ENCODE data around the gene NQO2.
"Not testable (repeated sequence)": the region's sequence is repeated elsewhere in the genome, so short reads cannot be mapped to it uniquely, and the experiment has no call there.

The NQO2 gene

DNA sequence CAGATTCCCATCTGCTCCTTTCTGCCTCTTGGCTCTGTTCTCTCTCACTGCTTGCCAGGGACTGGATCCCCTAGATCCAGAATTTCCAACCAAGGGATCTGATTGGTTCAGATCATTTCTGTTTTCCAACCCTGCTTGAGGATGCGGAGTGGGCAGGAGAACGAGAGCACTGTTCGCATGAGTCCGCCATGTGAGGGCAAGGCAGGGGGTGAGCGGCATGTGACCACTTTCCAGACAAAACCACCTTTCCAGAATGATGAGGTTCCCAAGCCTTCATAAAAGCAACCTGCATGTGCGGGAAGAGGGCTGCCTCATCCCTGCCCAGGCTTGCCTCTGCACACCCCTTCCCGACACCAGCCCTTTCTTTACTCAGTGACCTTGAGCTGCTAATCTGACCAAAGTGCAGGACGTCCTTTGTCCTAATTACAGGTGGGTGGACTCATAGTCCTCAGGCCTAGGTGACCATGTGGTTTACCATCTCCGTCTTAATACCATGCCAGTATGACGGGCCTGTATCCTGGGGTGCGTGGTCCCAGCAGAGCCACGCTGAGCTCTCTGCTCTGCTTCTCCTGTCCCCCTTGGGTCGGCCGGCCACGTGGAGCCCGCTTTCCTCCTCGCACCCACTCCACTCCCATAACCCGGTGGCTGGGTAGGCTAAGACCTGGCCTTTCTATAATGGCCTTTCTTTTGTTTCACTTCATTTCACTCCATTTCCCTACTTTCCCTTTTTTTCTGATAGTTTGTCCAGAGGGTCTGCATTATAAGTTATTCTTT lies 14.4 kb downstream of the NQO2 start:
- DNase-seq (ENCODE audit: low read depth): no peak

DNA sequence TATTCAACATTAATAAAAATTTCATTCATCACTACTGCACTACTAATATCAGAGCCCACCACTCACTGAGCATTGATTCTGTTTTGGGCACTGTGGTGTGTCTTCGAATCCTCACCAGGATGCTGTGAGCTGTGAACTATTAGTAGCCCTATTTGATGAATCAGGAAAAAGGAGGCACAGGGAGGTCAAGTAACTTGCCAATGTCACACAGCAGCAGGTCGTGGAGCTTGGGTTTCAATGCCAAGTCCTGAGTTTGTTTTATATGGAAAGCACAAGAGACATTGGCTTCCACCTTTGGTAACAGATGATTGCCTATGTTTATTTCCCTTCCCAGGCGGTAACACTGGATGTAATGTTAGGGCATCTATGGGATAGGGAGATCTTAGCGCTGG lies 15.0 kb downstream of the NQO2 start:
- DNase-seq (ENCODE audit: low read depth): no peak

DNA sequence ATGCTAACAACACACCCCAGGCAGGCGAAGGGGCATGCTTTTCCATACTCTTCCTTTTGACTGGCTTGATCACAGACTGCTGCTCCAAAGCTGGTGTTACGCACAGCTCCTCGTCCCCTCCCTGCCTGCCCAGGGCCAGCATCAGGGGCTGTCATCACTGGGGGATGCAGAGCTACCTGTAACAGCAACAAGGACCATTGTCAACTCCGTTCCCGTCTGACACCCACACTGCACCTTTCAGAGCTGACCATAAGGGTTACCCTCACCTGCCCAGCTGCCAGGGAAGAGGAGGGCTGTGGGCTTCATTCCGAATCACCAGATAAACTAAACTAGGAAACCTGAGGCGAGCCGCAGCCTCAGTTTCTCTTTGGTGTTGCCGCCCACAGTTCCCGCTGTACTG lies 15.4 kb downstream of the NQO2 start:
- no peak for DNase-seq (ENCODE audit: low read depth)

DNA sequence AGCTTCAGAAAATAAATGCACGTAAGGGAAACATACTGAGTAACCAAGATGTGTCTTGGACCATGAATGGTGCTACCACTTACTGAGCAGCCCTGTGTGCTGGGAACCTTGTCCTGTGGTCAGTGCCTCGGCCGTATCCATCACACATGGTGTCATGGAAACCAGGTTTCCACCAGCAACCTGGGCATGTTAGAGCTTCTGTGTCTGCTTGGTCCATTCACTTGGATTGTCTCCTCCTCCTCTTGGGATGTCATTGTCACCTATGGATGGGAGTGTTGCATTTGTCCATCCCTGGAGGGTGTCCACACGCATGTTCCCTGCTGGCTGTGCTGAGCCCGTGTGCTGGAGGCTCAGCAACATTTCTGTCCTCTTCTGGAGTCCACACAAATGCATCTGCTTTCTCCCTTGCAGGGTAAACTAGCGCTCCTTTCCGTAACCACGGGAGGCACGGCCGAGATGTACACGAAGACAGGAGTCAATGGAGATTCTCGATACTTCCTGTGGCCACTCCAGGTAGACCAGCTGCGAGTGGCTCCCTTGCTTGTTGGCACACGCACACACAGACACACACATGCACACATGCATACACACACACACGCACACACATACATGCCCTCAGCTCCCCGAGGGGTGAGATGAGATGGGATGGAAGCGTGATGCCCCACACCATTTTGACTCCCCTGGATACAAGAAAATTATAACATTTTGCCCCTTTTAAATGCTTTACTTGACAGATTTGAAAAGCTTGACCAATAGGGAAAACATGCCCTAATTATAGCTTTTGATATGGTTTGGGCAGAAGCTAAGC lies 17.0 kb downstream of the NQO2 start:
- DNase-seq (ENCODE audit: low read depth): no peak

DNA sequence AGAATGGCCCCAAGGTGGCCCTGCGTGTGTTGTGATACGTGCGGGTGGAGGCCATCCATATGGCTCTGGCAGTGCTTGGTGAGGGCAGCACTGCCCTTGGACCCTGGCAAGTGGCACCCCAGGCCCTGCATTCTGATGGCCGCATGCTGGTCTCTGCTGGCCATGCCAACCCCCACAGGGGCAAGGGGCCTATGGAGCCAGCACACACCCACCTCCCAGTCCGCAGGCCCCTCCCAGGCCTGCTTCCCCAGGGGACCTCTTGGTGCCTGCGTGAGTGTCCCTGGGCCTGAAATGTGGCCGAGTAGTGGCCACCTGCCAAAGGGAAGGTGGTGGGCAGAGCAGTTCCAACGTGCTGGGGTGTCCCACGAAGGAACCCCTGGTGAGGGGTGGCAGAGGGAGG lies 17.6 kb downstream of the NQO2 start:
- no peak for DNase-seq (ENCODE audit: low read depth)

DNA sequence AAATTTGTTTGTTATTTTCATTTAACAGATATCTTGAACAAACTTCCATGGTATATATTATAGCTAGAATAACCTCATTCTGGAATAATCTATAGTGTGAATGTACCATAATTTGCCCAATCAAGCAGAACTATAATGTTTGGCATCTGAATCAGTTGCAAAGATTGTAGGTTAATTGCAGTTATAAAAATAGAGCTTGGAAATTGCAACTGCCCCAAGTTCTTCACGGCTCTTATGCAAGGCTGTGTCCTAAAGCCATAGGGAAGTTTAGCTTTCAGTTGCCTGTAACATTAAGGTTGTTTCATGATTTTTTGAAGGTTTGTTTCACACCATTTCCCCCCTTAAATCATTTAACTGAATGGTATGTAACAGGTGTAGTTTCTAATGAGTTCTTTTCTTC lies 19.4 kb downstream of the NQO2 start:
- DNase-seq (ENCODE audit: low read depth): no peak

DNA sequence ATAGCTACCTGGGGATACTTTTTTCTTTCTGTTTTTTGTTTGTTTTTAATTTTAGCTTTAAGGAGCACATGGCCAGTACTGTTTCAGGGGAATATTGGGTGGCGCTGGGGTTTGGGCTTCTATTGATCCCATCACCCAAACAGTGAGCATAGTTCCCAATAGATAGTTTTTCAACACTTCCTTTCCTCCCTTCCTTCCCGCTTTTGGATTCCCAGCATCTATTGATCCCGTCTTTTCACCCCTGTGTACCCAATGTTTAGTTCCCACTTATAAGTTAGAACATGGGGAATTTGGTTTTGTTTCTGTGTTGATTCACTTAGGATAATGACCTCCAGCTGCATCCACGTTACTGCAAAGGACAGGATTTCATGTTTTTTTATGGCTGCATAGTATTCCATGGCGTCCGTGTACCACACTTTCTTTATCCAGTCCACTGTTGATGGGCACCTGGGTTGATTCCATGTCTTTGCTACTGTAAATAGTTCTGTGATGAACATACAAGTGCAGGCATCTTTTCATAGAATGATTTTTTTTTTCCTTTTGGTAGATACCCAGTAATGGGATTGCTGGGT lies 20.1 kb downstream of the NQO2 start:
- no peak for DNase-seq (ENCODE audit: low read depth)

DNA sequence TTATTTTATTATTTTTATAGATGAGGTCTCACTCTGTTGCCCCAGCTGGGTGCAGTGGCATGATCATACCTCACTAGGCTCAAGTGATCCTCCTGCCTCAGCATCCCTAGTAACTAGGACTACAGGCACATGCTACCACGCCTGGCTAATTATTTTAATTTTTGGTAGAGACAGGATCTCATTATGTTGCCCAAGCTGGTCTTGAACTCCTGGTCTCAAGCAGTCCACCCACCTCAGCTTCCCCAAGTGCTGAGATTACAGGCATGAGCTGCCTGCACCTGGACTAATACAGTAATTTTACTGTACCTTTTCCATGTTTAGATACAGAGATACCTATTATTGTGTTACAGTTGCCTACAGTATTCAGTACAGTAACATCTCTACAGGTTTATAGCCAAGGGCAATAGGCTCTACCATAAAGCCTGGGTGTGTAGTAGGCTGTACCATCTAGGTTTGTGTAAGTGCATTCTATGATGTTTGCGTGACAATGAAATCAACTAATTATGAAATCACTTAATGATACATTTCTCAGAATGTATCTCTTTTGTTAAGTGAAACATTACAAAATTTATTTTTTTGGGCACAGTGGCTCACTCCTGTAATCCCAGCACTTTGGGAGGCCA lies 21.4 kb downstream of the NQO2 start:
- not testable (repeated sequence) for DNase-seq (ENCODE audit: low read depth)

DNA sequence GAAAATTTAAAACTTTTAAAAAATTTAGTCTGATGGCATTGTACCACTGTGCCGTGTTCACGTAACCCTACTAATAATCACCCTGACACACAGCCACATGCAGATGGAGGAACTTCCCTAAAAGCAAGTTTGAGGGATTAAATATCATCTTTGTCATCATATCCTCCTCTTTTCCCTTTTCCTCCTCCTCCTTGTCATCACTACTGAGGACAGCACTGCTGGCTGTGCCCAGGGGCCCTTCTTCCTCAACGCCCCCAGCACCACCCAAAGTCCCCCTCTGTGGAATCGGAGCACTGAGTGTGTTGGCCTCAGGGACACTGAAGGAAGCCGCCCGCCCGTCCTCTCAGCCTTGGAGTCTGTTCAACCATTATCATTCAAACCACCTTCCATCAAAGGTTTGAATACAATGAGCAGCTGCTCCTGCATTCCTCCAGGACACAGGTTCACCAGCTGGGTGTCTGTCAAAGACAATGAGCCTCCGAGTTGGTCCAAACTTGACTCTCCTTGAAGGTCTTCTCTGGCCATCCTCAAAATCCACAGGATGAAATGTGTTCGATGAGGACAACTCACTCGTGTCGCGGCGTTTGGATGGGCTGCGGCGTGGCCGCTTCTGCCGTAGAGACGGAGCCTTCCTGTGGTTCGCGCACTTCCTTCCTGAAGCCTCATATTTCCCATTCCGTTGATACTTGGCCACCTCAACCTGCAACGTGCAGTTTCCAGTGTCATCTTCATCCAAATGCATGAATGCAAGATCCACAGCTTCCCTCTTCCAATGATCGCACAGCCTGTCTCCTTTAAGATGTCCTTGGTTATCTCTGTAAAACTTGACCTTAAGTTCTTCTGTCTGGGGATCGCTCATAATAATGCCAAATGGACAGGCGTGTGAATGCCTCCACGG lies 23.3 kb downstream of the NQO2 start:
- DNase-seq (ENCODE audit: low read depth): peak; percentile 25

DNA sequence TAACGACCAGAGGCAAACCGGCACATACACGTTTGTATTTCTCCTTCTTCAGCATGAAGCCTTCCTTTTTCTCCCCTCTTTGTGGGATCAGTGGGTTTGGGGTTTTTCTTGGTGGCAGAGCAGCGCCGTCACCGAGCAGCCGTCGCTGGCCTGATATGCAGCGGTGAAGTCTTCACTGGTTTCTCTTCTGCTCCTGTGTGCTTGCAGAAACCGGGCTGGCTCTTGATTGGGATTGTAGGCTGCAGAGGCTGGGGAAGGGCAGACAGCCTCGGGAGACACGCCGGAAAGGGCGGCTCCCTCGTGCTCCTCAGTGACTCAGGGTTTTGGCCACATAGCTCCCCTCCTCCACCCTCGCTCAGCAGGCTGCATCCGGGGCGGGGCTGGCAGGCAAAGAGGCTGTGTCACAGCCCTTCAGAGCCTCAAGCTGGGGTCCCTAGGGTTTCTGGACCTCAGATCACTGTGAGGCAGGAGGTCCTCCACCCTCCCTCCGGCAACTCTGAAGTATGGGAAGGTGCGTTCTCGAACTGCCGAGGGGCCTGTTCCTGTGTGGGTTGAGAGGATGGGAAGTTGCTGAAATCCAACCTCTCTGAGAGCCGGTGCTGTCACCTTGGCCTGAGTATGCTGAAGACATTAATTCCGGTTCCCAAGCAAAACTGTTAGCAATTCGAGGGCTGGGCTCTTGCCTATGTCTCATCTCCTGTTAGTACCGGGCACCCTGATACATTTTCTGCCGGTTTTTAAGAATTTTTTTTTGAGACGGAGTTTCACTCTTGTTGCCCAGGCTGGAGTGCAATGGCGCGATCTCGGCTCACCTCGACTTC lies 24.2 kb downstream of the NQO2 start:
- peak; percentile 89 for DNase-seq (ENCODE audit: low read depth)

DNA sequence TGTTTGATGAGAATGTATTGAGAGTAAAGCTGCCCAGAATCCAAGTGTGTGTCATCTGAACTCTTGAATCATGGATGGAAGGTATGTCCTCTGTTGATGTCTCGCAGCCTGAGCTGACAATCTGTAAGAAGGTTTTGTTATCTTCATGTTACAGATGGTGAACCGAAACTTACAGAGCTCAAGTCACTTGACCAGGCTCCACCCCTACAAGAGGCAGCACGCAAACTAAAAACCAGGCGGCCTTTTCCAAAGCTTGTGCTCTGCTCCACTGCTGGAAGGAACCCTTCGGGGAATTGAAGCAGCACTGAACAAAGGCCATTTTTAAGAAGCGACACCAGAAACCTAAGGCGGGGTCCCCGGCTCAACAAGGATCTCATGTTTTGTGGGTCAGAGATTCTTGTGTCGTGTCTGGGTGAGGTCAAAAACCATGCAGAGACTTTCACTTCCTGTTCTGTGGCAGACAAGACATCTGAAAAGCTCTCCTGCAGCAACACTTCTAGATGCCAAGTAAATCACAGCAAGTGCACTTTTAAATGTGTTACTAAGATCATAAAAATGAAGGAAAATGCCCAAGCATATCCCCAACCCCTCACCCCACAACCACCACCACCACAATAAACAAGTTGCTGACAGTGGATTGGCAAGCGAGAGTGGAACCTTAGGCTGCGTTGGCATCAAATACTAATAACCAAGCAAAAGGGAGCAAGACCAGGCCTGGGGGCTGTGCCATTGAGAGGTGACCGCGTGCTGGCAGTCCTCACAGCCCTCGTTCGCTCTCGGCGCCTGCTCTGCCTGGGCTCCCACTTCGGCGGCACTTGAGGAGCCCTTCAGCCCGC lies 27.3 kb downstream of the NQO2 start:
- no peak for DNase-seq (ENCODE audit: low read depth)

DNA sequence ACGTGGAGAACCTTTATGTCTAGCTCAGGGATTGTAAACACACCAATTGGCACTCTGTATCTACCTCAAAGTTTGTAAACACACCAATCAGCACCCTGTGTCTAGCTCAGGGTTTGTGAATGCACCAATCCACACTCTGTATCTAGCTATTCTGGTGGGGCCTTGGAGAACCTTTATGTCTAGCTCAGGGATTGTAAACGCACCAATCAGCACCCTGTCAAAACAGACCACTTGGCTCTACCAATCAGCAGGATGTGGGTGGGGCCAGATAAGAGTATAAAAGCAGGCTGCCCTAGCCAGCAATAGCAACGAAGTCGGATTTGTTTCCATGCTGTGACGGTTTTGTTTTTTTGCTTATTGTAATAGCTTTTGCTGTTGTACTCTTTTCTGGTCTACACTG lies 28.5 kb downstream of the NQO2 start:
- not testable (repeated sequence) for DNase-seq (ENCODE audit: low read depth)

DNA sequence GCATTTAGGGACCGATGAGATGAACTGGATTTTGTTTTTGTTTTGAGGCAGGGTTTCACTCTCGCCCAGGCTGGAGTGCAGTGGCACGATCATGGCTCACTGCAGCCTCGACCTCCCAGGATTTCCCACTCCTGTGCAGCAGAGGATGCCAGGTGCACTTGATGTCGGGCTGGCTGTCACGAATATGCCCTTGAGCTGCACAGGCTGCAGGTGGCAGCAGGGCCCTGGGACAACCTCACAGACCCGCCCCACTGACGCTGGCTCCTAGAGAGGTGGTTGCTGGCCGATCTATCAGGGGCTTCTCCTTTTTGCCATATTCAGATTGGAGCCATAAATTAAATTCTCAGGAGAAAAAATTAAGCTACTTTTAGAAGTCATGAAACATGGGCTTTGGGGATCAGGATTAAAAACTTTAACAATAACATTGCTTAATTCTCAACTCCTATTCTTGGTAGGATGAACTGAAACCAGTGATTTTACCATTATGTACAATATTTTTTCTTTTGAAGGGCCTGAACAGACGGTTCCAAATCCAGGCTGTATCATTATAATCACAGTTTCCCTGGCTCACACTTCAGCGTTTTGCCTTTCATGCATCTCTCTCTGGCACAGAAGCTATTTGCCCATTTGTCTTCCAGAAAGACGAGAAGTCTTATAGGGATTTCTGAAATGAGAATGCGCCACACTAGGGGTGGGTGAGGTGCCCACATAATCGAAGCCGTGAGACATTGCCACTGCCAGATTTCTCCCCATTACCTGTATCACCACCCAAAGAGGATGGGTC lies 32.4 kb downstream of the NQO2 start:
- no peak for DNase-seq (ENCODE audit: low read depth)

DNA sequence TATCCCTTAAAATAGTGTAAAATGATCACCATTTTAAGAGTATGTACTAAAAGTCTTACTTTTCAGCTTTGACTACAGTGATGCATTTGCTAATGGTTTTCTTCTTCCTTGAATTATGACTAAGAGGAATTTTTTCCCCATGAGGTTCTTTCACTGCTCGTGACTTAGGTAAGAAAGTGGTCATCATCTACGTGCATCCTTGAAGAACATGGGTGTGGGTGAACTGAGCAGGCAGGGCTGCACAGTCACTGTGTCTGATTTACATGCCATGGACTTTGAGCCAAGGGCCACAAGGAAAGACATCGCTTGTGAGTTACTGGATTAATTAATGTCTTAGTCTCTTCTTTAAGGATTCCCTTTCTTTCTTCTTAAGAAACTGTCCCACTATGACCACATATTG lies 33.3 kb downstream of the NQO2 start:
- no peak for DNase-seq (ENCODE audit: low read depth)

DNA sequence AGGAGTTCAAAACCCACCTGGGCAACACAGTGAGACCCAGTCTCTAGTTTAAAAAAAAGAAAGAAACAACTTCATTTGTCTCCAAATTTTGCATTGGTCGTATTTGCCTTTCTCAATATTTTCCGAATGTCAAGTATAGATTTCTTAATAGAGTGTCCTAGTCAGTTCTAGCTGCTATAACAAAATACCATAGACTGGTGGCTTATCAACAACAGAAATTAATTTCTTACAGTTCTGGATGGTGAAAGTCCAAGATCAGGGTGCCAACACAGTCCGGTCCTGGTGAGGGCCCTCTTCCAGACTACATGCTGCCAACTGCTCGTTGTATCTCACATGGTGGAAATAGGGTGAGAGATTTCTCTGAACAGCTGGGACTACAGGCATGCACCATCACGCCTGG lies 34.0 kb downstream of the NQO2 start:
- DNase-seq (ENCODE audit: low read depth): no peak

DNA sequence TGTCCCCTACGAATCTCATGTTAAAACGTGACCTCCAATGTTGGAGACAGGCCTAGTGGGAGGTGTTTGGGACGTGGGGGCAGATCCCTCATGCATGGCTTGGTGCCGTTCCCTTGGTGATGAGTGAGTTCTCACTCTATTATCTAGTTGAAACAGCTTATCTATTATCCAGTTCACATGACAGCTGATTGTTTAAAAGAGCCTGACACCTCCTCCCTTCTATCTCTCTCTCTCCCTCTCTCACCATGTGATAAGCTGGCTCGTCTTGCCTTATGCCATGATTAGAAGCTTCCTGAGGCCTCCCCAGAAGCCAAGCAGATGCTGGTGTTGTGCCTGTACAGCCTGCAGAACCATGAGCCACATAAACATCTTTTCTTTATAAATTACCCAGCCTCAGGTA lies 35.7 kb downstream of the NQO2 start:
- no peak for DNase-seq (ENCODE audit: low read depth)

DNA sequence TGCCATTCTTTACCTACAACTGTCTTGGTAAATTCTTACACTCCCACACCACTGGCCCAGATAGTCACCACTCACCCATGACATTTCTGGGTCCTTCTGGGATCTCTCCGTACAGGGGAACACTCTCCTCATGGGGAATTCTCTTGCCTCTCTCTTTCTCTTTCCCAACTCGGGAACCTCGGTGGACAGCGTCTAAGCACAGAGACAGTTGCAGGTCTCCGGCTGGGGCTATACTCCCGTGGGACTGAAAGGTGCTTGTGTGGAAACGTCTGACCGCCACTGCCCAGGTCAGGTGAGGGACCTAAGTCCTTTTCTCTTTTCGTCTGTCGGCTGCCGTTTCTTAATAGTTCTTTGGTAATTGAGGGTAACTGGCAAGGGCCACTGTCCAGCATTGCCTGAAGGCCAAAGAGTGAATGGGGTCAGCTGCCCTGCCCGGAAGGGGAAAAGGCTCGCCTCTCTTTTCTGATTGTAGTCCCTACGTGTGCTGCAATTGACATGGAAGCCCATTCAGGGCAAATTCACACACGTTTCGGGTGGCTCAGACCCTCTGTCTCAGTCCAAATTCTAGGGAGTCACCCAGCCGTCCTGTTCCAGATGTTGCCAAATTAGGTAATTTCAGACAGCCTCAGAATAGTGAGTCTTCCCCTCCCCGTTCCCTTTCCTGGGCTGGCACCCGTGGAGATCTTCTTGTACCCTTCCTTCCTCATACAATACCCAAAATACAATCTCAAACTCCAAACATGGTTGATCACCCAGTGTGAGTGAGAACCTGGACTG lies 37.4 kb downstream of the NQO2 start:
- no peak for DNase-seq (ENCODE audit: low read depth)

DNA sequence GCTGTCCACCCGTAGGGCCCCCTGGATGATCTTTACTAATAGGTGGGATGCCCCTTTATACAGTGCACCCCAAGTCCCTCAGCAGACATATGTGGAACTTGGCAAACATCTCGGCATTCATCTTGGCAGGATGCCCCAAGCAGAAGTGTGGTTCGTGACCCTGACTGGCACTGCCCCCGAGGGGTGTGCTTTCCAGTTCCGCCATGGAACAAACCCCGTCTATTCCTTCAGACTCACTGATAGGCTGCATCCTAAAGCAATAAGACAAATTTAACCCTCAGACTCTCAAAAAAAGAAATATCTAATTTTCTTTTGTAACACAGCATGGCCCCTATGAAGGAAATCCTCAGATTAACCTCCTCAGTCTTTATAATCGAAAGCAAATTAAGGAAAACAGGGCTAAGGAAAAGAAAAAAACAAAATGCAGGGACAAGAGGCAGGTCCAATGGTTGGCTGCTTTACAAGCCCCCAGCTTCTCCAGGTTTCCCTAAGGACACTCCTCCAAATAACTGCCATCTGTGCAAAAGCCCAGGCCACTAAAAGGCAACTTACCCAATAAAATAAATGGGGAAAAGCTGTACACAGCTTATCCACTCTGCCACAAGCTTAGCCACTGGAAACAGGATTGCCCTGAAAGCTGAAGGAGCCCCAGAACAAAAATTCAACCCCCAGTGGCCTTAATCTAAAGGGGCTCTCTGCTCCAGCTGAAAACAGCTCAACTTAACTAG lies 38.1 kb downstream of the NQO2 start:
- DNase-seq (ENCODE audit: low read depth): no peak

Measured in activated T-cell treated with anti-CD3 and anti-CD28 coated beads for 48 hours (primary cell).